ENCODE measurements around the gene TSNAXIP1.
"Not testable (repeated sequence)": the region's sequence is repeated elsewhere in the genome, so short reads cannot be mapped to it uniquely, and the experiment has no call there.

Gene TSNAXIP1

GRCh38 chr16:67820608-67821259 is 14.0 kb downstream of the TSNAXIP1 start:
- Histone ChIP-seq H3K9ac (ENCODE audit: low read length) (no peak overlapping the region), H3K36me3 (ENCODE audit: control insufficient read depth, insufficient read depth, low read length) (no peaks in the 10 kb centered on the region), H3K4me1 (ENCODE audit: control insufficient read depth, insufficient read depth, low read length) (no peaks in the 10 kb centered on the region), H3K9me3 (ENCODE audit: control insufficient read depth, low read length) (no peaks in the 10 kb centered on the region), H3K4me3 (ENCODE audit: low read length) (no peak overlapping the region), H3K27me3 (ENCODE audit: control insufficient read depth, insufficient read depth, low read length) (no peaks in the 10 kb centered on the region)

GRCh38 chr16:67822511-67822910 is 15.8 kb downstream of the TSNAXIP1 start:
- Histone ChIP-seq H3K9ac (ENCODE audit: low read length) (no peak overlapping the region), H3K9me3 (ENCODE audit: control insufficient read depth, low read length) (no peaks in the 10 kb centered on the region), H3K4me3 (ENCODE audit: low read length) (no peak overlapping the region), H3K27me3 (ENCODE audit: control insufficient read depth, insufficient read depth, low read length) (no peaks in the 10 kb centered on the region), H3K36me3 (ENCODE audit: control insufficient read depth, insufficient read depth, low read length) (no peaks in the 10 kb centered on the region), H3K4me1 (ENCODE audit: control insufficient read depth, insufficient read depth, low read length) (no peaks in the 10 kb centered on the region)

GRCh38 chr16:67825119-67825518 is 18.4 kb downstream of the TSNAXIP1 start:
- Histone ChIP-seq H3K4me1 (ENCODE audit: control insufficient read depth, insufficient read depth, low read length) (no peaks in the 10 kb centered on the region), H3K27me3 (ENCODE audit: control insufficient read depth, insufficient read depth, low read length) (no peaks in the 10 kb centered on the region), H3K9ac (ENCODE audit: low read length) (no peak overlapping the region), H3K4me3 (ENCODE audit: low read length) (no peak overlapping the region), H3K36me3 (ENCODE audit: control insufficient read depth, insufficient read depth, low read length) (peaks cover 6% of the 10 kb centered on the region), H3K9me3 (ENCODE audit: control insufficient read depth, low read length) (no peaks in the 10 kb centered on the region)

- no peaks in the 10 kb centered on the region for H3K4me1 ChIP-seq (ENCODE audit: control insufficient read depth, insufficient read depth, low read length)
- H3K9ac ChIP-seq (ENCODE audit: low read length), result no peak overlapping the region
- no peak overlapping the region for H3K4me3 ChIP-seq (ENCODE audit: low read length)
- H3K36me3 ChIP-seq (ENCODE audit: control insufficient read depth, insufficient read depth, low read length), result peaks cover 6% of the 10 kb centered on the region
- H3K9me3 ChIP-seq (ENCODE audit: control insufficient read depth, low read length), result no peaks in the 10 kb centered on the region
- H3K27me3 ChIP-seq (ENCODE audit: control insufficient read depth, insufficient read depth, low read length), result no peaks in the 10 kb centered on the region
Measured at GRCh38 chr16:67825906-67826305, 19.2 kb downstream of the TSNAXIP1 start.

- H3K4me1 ChIP-seq (ENCODE audit: control insufficient read depth, insufficient read depth, low read length), result peaks cover 9% of the 10 kb centered on the region
- peaks cover 12% of the 10 kb centered on the region for H3K36me3 ChIP-seq (ENCODE audit: control insufficient read depth, insufficient read depth, low read length)
- no peaks in the 10 kb centered on the region for H3K9me3 ChIP-seq (ENCODE audit: control insufficient read depth, low read length)
- no peak overlapping the region for H3K9ac ChIP-seq (ENCODE audit: low read length)
- H3K27me3 ChIP-seq (ENCODE audit: control insufficient read depth, insufficient read depth, low read length), result no peaks in the 10 kb centered on the region
- no peak overlapping the region for H3K4me3 ChIP-seq (ENCODE audit: low read length)
Measured at GRCh38 chr16:67828651-67829050, 22.0 kb downstream of the TSNAXIP1 start.

GRCh38 chr16:67833030-67833414 is 26.3 kb downstream of the TSNAXIP1 start:
- Histone ChIP-seq H3K36me3 (ENCODE audit: control insufficient read depth, insufficient read depth, low read length) (peaks cover 12% of the 10 kb centered on the region), H3K27me3 (ENCODE audit: control insufficient read depth, insufficient read depth, low read length) (no peaks in the 10 kb centered on the region), H3K9ac (ENCODE audit: low read length) (peak overlapping the region; percentile 77), H3K4me1 (ENCODE audit: control insufficient read depth, insufficient read depth, low read length) (peaks cover 13% of the 10 kb centered on the region), H3K9me3 (ENCODE audit: control insufficient read depth, low read length) (no peaks in the 10 kb centered on the region), H3K4me3 (ENCODE audit: low read length) (peak overlapping the region; percentile 74)

- Histone ChIP-seq H3K9me3 (ENCODE audit: control insufficient read depth, low read length) (no peaks in the 10 kb centered on the region), H3K27me3 (ENCODE audit: control insufficient read depth, insufficient read depth, low read length) (no peaks in the 10 kb centered on the region), H3K9ac (ENCODE audit: low read length) (peak overlapping the region; percentile 77), H3K4me3 (ENCODE audit: low read length) (peak overlapping the region; percentile 74), H3K4me1 (ENCODE audit: control insufficient read depth, insufficient read depth, low read length) (peaks cover 13% of the 10 kb centered on the region), H3K36me3 (ENCODE audit: control insufficient read depth, insufficient read depth, low read length) (peaks cover 12% of the 10 kb centered on the region)
Measured at GRCh38 chr16:67833415-67834241, 26.9 kb downstream of the TSNAXIP1 start.

GRCh38 chr16:67834242-67834614 is 27.5 kb downstream of the TSNAXIP1 start:
- no peaks in the 10 kb centered on the region for H3K27me3 ChIP-seq (ENCODE audit: control insufficient read depth, insufficient read depth, low read length)
- peak overlapping the region; percentile 77 for H3K9ac ChIP-seq (ENCODE audit: low read length)
- H3K4me3 ChIP-seq (ENCODE audit: low read length), result peak overlapping the region; percentile 74

GRCh38 chr16:67837190-67837589 is 30.5 kb downstream of the TSNAXIP1 start:
- not testable (repeated sequence) for H3K27me3 ChIP-seq (ENCODE audit: control insufficient read depth, insufficient read depth, low read length); H3K4me3 ChIP-seq (ENCODE audit: low read length)

More at GRCh38 chr16:67834242-67834614, 27.5 kb downstream of the TSNAXIP1 start:
- H3K4me1 ChIP-seq (ENCODE audit: control insufficient read depth, insufficient read depth, low read length), result peaks cover 13% of the 10 kb centered on the region
- peaks cover 12% of the 10 kb centered on the region for H3K36me3 ChIP-seq (ENCODE audit: control insufficient read depth, insufficient read depth, low read length)
- no peaks in the 10 kb centered on the region for H3K9me3 ChIP-seq (ENCODE audit: control insufficient read depth, low read length)

GRCh38 chr16:67837811-67838210 is 31.1 kb downstream of the TSNAXIP1 start:
- Histone ChIP-seq H3K4me1 (ENCODE audit: control insufficient read depth, insufficient read depth, low read length) (peaks cover 15% of the 10 kb centered on the region), H3K36me3 (ENCODE audit: control insufficient read depth, insufficient read depth, low read length) (no peaks in the 10 kb centered on the region), H3K4me3 (ENCODE audit: low read length) (no peak overlapping the region), H3K9me3 (ENCODE audit: control insufficient read depth, low read length) (no peaks in the 10 kb centered on the region), H3K9ac (ENCODE audit: low read length) (no peak overlapping the region), H3K27me3 (ENCODE audit: control insufficient read depth, insufficient read depth, low read length) (no peaks in the 10 kb centered on the region)

More at GRCh38 chr16:67837190-67837589, 30.5 kb downstream of the TSNAXIP1 start:
- not testable (repeated sequence) for H3K9ac ChIP-seq (ENCODE audit: low read length); H3K36me3 ChIP-seq (ENCODE audit: control insufficient read depth, insufficient read depth, low read length); H3K9me3 ChIP-seq (ENCODE audit: control insufficient read depth, low read length)
- H3K4me1 ChIP-seq (ENCODE audit: control insufficient read depth, insufficient read depth, low read length), result peaks cover 19% of the 10 kb centered on the region

GRCh38 chr16:67841198-67841815 is 34.6 kb downstream of the TSNAXIP1 start:
- H3K27me3 ChIP-seq (ENCODE audit: control insufficient read depth, insufficient read depth, low read length), result no peaks in the 10 kb centered on the region
- peak overlapping the region; percentile 86 for H3K9ac ChIP-seq (ENCODE audit: low read length)
- H3K9me3 ChIP-seq (ENCODE audit: control insufficient read depth, low read length), result no peaks in the 10 kb centered on the region
- peaks cover 38% of the 10 kb centered on the region for H3K4me1 ChIP-seq (ENCODE audit: control insufficient read depth, insufficient read depth, low read length)
- no peaks in the 10 kb centered on the region for H3K36me3 ChIP-seq (ENCODE audit: control insufficient read depth, insufficient read depth, low read length)
- H3K4me3 ChIP-seq (ENCODE audit: low read length), result peak overlapping the region; percentile 93

Data from mucosa of stomach (tissue), 1 donor.